GM19397 (cell line): Measurements from ENCODE around the gene PICALM.
"Not testable (repeated sequence)": the region's sequence is repeated elsewhere in the genome, so short reads cannot be mapped to it uniquely, and the experiment has no call there.

Experiments used
- ATAC-seq: cut with Tn5 transposase; IDR thresholded peaks from one replicate; pipeline ENCODE4 v1.9.1; 2021; ENCODE audit warnings: mild to moderate bottlenecking, moderate library complexity; ENCODE audit not compliant: unreplicated experiment

The PICALM gene

DNA sequence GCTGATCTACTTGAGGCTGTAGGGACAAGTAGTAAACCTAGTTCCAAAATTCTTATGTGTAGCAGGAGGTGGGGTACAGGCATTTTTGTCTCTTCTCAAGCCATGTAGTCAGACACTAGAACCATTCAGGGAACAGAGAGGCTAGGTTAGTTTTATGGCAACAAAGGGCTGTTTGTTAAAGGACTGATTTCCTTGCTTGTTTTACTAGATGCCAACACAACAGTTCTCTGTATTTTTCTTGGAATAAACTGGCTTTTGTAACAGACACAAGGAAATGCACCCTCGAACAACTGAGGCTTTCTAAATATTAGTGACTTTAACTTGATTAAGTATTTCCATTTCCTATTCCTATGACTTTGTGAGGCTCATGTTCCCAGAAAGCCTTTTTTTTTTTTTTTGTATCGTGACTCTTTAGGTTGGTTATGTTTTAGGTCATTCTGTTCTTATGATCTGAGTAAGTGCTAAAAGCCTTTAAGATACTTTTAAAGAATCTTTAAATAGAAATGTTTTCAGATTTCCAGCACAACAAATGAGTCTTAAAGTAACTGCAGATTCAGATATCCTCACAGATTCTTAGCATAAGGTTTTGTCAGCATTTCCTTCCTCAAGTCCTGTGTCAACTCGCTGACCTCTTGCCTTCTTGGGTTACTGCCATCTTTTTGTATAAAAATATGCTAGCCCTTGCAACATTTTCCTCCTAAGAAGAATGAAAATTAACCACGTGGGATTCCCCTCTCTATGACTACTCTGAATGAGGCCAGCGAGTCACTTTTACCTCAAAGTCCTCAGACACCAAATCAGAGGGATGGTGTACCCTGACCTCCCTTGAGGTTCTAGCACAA, 121.2 kb downstream of the PICALM start:
- ATAC-seq: no peak

- ATAC-seq: no peak
Measured at GRCh38 chr11:85946221-85946620, 122.7 kb downstream of the PICALM start.

DNA sequence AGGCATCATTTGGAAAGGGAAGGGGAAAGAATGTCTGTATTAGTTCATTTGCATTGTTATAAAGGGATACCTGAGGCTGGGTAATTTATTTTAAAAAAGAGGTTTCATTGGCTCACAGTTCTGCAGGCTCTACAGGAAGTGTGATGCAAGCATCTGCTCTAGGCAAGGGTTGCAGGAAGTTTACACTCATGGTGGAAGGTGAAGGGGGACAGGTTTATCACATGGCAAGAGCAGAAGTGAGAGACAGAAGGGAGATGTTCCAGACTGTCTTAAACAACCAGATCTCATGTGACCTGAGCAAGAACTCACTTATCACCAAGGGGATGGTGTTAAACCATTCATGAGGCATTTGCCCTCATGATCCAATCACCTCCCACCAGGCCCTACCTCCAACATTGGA, 123.1 kb downstream of the PICALM start:
- no peak for ATAC-seq

- no peak for ATAC-seq
Measured at GRCh38 chr11:85945296-85945695, 123.6 kb downstream of the PICALM start.

DNA sequence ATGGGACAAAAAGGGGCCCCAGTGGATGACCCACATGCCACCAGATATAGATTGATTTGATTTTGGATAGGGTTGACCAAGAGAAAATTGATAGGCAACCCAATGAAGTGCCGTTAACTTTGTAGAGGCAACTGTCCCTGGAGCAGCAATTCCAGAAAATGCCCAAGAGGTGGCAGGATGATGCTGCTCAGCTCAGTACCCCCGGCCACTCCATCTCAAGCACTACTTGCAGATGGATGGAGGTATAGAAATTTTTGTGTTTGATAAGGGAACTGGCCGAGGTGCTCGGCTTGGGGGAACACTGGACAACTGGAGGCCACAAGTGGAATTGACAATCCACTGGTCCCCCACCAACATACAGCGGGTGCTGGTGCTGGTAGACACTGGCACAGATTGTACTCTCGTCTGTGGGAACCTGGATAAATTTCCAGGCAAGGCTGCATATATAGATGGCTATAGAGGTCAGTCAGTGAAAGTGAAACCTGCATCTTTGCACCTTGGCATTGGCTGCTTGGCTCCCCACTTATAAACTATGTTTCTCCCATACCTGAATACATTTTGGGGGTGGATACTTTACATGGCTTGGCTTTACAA, 127.4 kb downstream of the PICALM start:
- ATAC-seq: no peak

DNA sequence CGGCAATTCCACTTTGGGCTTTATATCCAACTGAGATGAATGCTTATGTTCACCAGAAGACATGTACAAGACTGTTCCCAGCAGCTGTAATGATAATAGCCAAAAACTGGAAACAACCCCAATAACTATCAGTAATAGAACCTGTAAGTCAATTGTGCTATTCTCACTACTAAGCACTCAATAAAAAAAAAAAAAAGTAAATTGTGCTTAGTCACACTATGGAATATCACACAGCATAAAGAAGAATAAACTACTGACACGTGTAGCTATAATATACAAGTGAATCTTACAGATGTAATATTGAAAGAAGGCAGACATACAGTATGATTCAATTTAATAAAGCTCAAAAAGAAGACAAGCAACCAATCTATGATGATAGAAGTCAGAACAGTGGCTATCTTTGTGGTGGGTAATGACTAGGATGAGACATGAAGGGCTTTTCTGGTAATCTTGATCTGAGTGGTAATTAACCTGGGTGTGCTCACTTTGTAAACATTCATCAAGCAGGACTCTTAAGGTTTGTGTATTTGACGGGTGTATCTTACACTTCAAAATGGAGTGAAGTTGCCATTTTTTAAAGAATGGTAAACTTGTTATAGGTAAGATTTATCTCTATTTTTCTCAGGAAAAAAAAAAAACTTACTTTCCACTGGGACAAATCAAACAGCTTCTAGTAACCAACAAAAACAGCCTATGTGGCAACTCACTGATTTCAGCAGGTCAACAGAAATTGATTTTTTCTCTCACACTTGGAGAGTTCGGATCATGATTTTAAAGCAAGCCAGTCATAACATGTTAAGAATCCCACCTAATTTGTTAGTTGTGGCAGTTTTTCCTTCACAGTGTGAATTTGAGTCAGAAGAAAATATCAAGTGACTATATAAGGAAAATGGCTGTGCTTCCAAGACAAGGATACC, 129.5 kb downstream of the PICALM start:
- no peak for ATAC-seq

DNA sequence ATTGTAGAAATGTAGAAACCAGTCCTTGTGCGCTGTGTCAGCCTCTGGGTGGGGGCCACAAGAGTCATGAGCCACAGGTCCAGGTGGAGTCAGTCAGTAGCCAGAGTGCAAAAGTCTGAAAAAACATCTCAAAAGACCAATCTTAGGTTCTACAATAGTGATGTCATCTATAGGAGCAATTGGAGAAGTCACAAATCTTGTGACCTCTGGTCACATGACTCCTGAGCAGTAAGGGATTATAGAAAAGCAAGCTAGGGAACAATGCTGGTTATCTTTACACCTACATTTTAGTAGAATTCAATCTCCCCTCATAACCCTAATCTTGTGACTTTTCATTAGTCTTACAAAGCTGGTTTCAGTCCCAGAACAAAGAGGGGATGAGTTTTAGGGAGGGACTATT, 131.0 kb downstream of the PICALM start:
- no peak for ATAC-seq

GRCh38 chr11:85935751-85936150, 133.1 kb downstream of the PICALM start:
- ATAC-seq: no peak

DNA sequence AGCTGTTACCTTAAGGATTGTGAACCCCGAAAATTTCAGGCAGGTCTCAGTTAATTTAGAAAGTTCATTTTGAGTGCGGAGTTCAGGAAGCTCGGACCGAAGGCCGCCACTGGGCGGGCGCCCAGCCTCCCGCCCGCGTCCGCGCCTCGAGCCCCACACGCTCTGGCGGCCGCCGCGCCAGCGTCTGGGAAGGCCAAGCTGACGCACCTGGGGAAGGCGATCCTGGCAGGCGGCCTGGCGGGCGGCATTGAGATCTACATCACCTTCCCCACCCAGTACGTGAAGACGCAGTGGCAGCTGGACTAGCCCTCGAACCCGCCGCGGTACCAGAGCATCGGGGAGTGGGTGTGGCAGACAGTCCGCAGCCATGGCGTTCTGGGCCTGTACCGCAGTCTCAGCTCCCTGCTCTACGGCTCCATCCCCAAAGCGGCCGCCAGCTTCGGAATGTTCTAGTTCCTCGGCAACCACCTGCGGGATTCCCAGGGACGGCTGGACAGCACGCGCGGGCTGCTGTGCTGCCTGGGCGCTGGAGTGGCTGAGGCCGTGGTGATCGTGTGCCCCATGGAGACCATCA, 134.2 kb downstream of the PICALM start:
- ATAC-seq: no peak

- no peak for ATAC-seq
Measured at GRCh38 chr11:85930879-85931366, 138.0 kb downstream of the PICALM start.

GRCh38 chr11:85926653-85927214, 142.2 kb downstream of the PICALM start:
- ATAC-seq: not testable (repeated sequence)

- no peak for ATAC-seq
Measured at GRCh38 chr11:85923455-85923854, 145.4 kb downstream of the PICALM start.

GRCh38 chr11:85922367-85922766, 146.5 kb downstream of the PICALM start:
- ATAC-seq: peak; percentile 61

DNA sequence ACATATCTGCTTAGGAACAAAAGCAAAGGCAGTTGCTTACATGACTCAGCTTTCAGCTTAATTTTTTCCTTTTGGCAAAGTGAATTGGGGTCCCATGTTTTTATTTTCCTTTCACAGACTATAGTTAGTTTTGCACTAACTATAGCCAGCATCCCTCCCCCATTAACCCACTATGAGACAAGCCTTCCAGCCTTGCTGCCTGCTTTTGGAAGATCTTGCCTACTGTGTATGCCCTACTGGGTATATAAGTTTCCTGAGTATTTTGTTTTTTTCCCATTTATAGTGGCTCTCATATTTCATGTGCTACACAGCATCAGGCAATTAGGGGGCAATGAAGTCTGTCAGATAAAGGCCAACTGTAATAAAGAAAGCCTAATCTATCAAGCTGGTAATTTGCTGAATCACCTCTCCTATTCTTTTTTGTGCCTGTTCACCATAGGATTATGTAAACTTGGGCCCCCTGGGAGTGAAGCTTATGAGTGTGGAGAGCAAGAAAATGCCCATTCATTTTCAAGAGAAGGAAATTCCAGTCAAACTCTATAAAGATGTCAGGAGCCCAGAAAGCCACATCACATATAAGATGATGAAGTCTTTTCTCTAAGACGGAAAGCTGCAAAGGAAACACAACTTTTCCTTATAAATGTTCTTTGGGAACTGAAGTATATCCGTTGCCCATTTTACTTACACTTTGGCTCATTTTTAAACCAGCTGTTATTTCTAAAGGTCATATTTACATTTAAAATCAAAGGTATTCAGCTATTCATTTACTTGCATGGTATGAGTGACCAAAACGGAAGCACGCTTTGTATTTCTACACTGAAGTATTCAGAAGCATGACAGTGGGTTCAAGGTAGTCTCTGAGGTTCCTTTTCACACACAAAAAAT, 149.7 kb downstream of the PICALM start:
- ATAC-seq: no peak

DNA sequence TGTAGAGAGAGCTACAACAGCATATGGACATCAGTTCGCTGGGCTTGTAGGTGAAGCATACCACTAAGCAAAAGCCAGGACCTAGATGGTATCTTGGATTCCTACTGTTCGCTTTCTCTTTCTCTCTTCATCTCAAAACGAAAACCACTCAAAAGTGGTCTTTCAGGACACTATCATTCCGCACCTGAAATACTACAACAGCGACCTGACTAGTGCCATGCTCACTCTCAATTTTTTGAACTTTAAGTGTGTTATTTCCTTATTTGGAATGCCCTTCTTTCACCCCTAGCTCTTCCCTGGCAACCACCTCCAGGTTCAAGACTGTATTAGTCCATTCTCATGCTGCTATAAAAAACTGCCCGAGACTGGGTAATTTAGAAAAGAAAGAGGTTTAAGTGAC, 154.5 kb downstream of the PICALM start:
- no peak for ATAC-seq

DNA sequence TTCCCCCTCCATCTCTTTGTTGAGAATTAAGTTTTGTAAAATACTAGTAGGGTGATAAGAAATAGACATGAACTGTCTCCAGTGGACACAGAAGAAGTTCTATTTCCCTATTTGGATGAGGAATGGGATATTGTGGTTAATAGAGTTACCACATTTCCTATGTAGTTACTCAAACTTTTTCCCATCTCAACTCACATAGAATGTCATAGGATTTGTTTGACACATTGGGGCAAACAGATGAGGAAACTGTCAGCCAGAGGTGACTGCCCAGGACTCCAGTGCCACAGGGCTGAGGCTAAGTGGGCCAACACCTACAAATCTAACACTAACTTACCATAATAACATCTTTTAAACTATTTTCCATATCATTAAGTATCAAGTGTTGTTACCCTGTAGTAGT, 155.4 kb downstream of the PICALM start:
- ATAC-seq: no peak

DNA sequence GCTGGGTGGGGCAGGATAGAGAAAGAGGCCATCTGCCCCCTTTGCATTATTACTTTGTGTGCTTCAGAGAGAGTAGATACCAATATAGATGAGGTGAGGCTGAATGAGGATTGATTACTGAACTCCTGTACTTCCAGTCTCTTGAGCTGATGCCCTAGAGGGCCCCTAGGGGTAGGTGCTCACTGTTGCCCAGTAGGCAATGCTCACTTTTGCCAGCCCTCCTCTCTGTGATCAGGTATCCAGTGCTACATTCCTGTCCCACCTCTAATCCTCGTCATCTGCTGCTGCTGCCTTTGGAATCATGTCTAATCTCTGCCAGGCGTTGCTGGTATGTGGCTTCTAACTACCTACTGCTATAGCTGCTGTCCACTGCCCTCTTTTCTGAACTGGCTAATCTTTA, 156.5 kb downstream of the PICALM start:
- no peak for ATAC-seq
